CD14-positive monocyte (primary cell): ENCODE data around the gene PAXX. TPM values are rescaled to one million over a fixed set of nuclear protein-coding genes. Genes with fewer than 3 reads are reported as not detected.

ENCODE experiments used
- DNase-seq, 3 donors: peaks; one replicate each; pipeline ENCODE4 v3.0.0-alpha.2; 2011 to 2022
- H2AFZ ChIP-seq: 2 replicates; pipeline ENCODE4 v1.6.0; 2012; ENCODE audit warnings: mild to moderate bottlenecking, low read depth, low read length, inconsistent platforms; ENCODE audit not compliant: insufficient read depth, poor library complexity, severe bottlenecking
- H3K27ac ChIP-seq, 2 donors: 1 replicate in 1 of 2; 2 replicates in 1 of 2; pipeline ENCODE4 v1.5.1; 2012 to 2013; ENCODE audit warnings: low read length in 2 of 2, control low read depth in 1 of 2, inconsistent platforms in 1 of 2, low read depth in 1 of 2, mild to moderate bottlenecking in 1 of 2
- H3K27me3 ChIP-seq, 2 donors: one replicate each; pipeline versions ENCODE4 v1.6.0 to v1.6.1; 2011 to 2013; ENCODE audit warnings: low read length in 2 of 2; ENCODE audit not compliant: control insufficient read depth in 2 of 2, insufficient read depth in 2 of 2
- H3K36me3 ChIP-seq, 2 donors: replicated peaks in 1 of 2; 1 replicate in 1 of 2; 2 replicates in 1 of 2; pipeline versions ENCODE4 v1.5.1 to v1.6.1; 2012 to 2013; ENCODE audit warnings: low read length in 2 of 2, control low read depth in 1 of 2, inconsistent platforms in 1 of 2, mild to moderate bottlenecking in 1 of 2; ENCODE audit not compliant: insufficient read depth in 2 of 2, control insufficient read depth in 1 of 2
- H3K4me1 ChIP-seq, 2 donors: 1 replicate in 1 of 2; 2 replicates in 1 of 2; pipeline versions ENCODE4 v1.5.1 to v1.6.1; 2012 to 2013; ENCODE audit warnings: low read length in 2 of 2, control low read depth in 1 of 2, inconsistent platforms in 1 of 2, mild to moderate bottlenecking in 1 of 2, moderate library complexity in 1 of 2; ENCODE audit not compliant: insufficient read depth in 2 of 2, control insufficient read depth in 1 of 2
- H3K4me2 ChIP-seq: replicated peaks from 2 replicates; pipeline ENCODE3; 2012; ENCODE audit warnings: low read length, moderate library complexity, mild to moderate bottlenecking; ENCODE audit not compliant: poor library complexity, severe bottlenecking; ENCODE audit errors: extremely low read depth
- H3K4me3 ChIP-seq, 3 experiments: fragments of 200-600 bp in 1 of 3; sonication (generic) in 1 of 3; replicated peaks in 1 of 3; 1 replicate in 2 of 3; 2 replicates in 1 of 3; pipeline ENCODE4 v1.5.1; 2011 to 2013; ENCODE audit warnings: low read length in 3 of 3, mild to moderate bottlenecking in 3 of 3, control low read depth in 2 of 3, low read depth in 2 of 3, inconsistent platforms in 1 of 3, moderate library complexity in 1 of 3
- H3K79me2 ChIP-seq: 2 replicates; pipeline ENCODE4 v1.6.0; 2012; ENCODE audit warnings: mild to moderate bottlenecking, control low read depth, inconsistent platforms, low read length, moderate library complexity; ENCODE audit not compliant: insufficient read depth
- H3K9ac ChIP-seq: 2 replicates; pipeline ENCODE4 v1.6.0; 2017; ENCODE audit warnings: low read length, mild to moderate bottlenecking; ENCODE audit not compliant: insufficient read depth, poor library complexity, severe bottlenecking
- H3K9me3 ChIP-seq, 2 donors: replicated peaks in 1 of 2; 1 replicate in 1 of 2; 2 replicates in 1 of 2; pipeline versions ENCODE4 v1.5.1 to v1.6.1; 2012 to 2013; ENCODE audit warnings: low read length in 2 of 2, control low read depth in 1 of 2; ENCODE audit not compliant: control insufficient read depth in 1 of 2, insufficient read depth in 1 of 2
- H4K20me1 ChIP-seq: 2 replicates; pipeline ENCODE4 v1.6.0; 2012; ENCODE audit warnings: mild to moderate bottlenecking, low read length, control low read depth, moderate library complexity; ENCODE audit not compliant: insufficient read depth
- H3K27ac Mint-ChIP-seq, 7 donors: one replicate each; pipeline ENCODE4 v1.8.0; 2020; ENCODE audit warnings: mild to moderate bottlenecking in 7 of 7, mixed read lengths in 7 of 7, moderate library complexity in 6 of 7, inconsistent platforms in 2 of 7
- H3K27me3 Mint-ChIP-seq, 3 donors: one replicate each; pipeline ENCODE4 v1.8.0; 2021 to 2022; ENCODE audit warnings: low read depth in 3 of 3, mild to moderate bottlenecking in 3 of 3, mixed read lengths in 3 of 3, moderate library complexity in 3 of 3, inconsistent platforms in 1 of 3
- H3K36me3 Mint-ChIP-seq, 2 donors: one replicate each; pipeline ENCODE4 v1.8.0; 2020; ENCODE audit warnings: mixed read lengths in 2 of 2, inconsistent platforms in 1 of 2, mild to moderate bottlenecking in 1 of 2
- H3K4me1 Mint-ChIP-seq: one replicate; pipeline ENCODE4 v1.8.0; 2020; ENCODE audit warnings: mild to moderate bottlenecking, mixed read lengths
- H3K4me3 Mint-ChIP-seq, 2 donors: one replicate each; pipeline ENCODE4 v1.8.0; 2020; ENCODE audit warnings: mild to moderate bottlenecking in 2 of 2, mixed read lengths in 2 of 2, moderate library complexity in 1 of 2
- H3K9me3 Mint-ChIP-seq, 7 donors: one replicate each; pipeline ENCODE4 v1.8.0; 2020 to 2022; ENCODE audit warnings: mixed read lengths in 7 of 7, mild to moderate bottlenecking in 6 of 7, moderate library complexity in 6 of 7, inconsistent platforms in 2 of 7
- WGBS: methylation state at CpG from one replicate; pipeline ENCODE4 v1.1.5; 2013; ENCODE audit warnings: missing lambda C conversion rate; ENCODE audit not compliant: insufficient coverage; 5-methylcytosine and 5-hydroxymethylcytosine counted together
- intact Hi-C, 2 donors: fragments of 100-400 bp; cut with micrococcal nuclease; formaldehyde crosslinking; loops; one replicate each; pipeline versions ENCODE4 v1.15.0 to v1.15.1; 2023
- polyA plus RNA-seq, 3 donors: library from polyadenylated mRNA; depleted of rRNA in 1 of 3; unstranded in 2 of 3; stranded (reverse) in 1 of 3; fragments of 300-500 nt in 2 of 3; fragments of >200 nt in 1 of 3; fragmentation: Illumina TruSeq in 2 of 3; gene quantifications; 1 replicate in 2 of 3; 2 replicates in 1 of 3; pipeline ENCODE4 v1.2.3, GENCODE V29; 2012 to 2021
- TF ChIP-seq, protein P1 (sequence below): fragments of 200-600 bp; IDR thresholded peaks from one replicate; pipeline ENCODE4 v1.8.0; 2022; ENCODE audit warnings: antibody characterized with exemption, mild to moderate bottlenecking

PAXX gene
- polyA plus RNA-seq, 3 donors = 35.3 to 92.9 (median 40.7) TPM

GRCh38 chr9:136977649-136978072, 14.6 kb upstream of the PAXX start:
- WGBS = 43% methylated on average over 31 of the region's 33 CpGs
- H3K36me3 ChIP-seq = no peaks in the 10 kb centered on the region
- TF ChIP-seq, protein P1, sequence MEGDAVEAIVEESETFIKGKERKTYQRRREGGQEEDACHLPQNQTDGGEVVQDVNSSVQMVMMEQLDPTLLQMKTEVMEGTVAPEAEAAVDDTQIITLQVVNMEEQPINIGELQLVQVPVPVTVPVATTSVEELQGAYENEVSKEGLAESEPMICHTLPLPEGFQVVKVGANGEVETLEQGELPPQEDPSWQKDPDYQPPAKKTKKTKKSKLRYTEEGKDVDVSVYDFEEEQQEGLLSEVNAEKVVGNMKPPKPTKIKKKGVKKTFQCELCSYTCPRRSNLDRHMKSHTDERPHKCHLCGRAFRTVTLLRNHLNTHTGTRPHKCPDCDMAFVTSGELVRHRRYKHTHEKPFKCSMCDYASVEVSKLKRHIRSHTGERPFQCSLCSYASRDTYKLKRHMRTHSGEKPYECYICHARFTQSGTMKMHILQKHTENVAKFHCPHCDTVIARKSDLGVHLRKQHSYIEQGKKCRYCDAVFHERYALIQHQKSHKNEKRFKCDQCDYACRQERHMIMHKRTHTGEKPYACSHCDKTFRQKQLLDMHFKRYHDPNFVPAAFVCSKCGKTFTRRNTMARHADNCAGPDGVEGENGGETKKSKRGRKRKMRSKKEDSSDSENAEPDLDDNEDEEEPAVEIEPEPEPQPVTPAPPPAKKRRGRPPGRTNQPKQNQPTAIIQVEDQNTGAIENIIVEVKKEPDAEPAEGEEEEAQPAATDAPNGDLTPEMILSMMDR = no peak
- H3K27me3 ChIP-seq = peaks cover 0 to 20% of the 10 kb centered on the region in 2 donors
- H3K9ac ChIP-seq = no peak overlapping the region
- no peaks in the 10 kb centered on the region for H3K9me3 ChIP-seq
- peaks cover 17 to 54% (median 22%) of the 10 kb centered on the region in 3 donors for H3K27me3 Mint-ChIP-seq
- peaks cover 22 to 35% of the 10 kb centered on the region in 2 donors for H3K4me1 ChIP-seq
- no peaks in the 10 kb centered on the region for H3K79me2 ChIP-seq
- intact Hi-C loops = no loop called here
- H3K4me3 Mint-ChIP-seq = peak overlapping the region; percentile 9 to 70
- peak overlapping the region in 1 of 3 experiments; percentile 67 for H3K4me3 ChIP-seq
- H4K20me1 ChIP-seq = no peaks in the 10 kb centered on the region
- H3K4me1 Mint-ChIP-seq = peaks cover 19% of the 10 kb centered on the region
- H3K4me2 ChIP-seq = peak overlapping the region; percentile 78
- DNase-seq = no peak
- H3K27ac Mint-ChIP-seq = no peak overlapping the region
- peak overlapping the region; percentile 61 for H2AFZ ChIP-seq
- peaks cover 0 to 2% (median 0%) of the 10 kb centered on the region in 7 donors for H3K9me3 Mint-ChIP-seq
- no peaks in the 10 kb centered on the region for H3K36me3 Mint-ChIP-seq
- H3K27ac ChIP-seq = no peak overlapping the region

DNA sequence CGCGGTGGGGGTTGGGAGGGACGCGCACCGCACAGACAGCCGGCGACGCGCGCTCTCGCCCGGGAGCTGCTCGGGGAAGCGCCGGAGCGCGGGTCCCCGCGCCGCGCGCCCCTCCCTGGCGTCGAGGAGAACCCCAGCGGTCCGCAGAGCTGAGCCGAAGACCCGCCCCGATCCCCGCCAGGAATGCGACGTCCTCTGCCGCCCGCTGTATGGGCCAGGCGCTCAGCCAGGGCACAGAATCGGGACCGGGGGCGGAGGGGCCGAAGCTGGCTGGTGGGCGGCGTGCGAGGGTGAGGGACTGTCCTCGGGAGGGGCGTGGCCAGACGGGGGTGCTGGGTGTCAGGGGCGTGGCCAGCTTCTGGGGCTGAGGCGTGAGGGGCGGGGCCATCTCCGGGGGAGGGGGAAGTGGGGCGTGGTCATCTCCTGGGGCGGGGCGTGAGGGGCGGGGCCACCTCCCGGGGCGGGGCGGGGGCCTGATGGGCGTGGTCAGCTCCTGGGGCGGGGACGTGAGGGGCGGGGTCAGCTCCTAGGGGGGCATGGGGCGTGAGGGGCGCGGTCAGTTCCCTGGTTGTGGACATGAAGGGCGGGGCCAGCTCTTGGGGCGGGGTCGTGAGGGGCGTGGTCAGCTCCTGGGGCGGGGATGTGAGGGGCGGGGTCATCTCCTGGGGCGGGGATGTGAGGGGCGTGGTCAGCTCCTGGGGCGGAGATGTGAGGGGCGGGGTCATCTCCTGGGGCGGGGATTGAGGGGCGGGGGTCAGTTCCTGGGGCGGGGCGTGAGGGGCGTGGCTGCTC, 14.0 kb upstream of the PAXX start:
- Mint-ChIP-seq H3K36me3 (no peaks in the 10 kb centered on the region), H3K4me1 (peaks cover 19% of the 10 kb centered on the region), H3K27ac (no peak overlapping the region), H3K27me3 (peaks cover 20 to 59% (median 28%) of the 10 kb centered on the region in 3 donors), H3K9me3 (peaks cover 0 to 2% (median 0%) of the 10 kb centered on the region in 7 donors), H3K4me3 (peak overlapping the region in 1 of 2 donors; percentile 70)
- H2AFZ ChIP-seq = peak overlapping the region; percentile 61
- no peak overlapping the region for H3K9ac ChIP-seq
- H3K4me2 ChIP-seq = peak overlapping the region; percentile 78
- peak; percentile 15 to 58 (median 36) for DNase-seq
- no peaks in the 10 kb centered on the region for H4K20me1 ChIP-seq
- H3K79me2 ChIP-seq = no peaks in the 10 kb centered on the region
- peak overlapping the region in 1 of 3 experiments; percentile 67 for H3K4me3 ChIP-seq
- TF ChIP-seq, protein P1 = no peak
- 2% methylated on average over 50 of the region's 78 CpGs for WGBS
- peaks cover 0 to 22% of the 10 kb centered on the region in 2 donors for H3K27me3 ChIP-seq
- no peak overlapping the region for H3K27ac ChIP-seq
- no peaks in the 10 kb centered on the region for H3K9me3 ChIP-seq
- H3K4me1 ChIP-seq = peaks cover 22 to 35% of the 10 kb centered on the region in 2 donors
- no peaks in the 10 kb centered on the region for H3K36me3 ChIP-seq
- intact Hi-C loops = no loop called here
